Motor neuron (in vitro differentiated cells): Measurements from ENCODE around the gene SFMBT2. TPM values are rescaled to one million over a fixed set of nuclear protein-coding genes. Genes with fewer than 3 reads are reported as not detected.

Experiments
- ATAC-seq, 8 experiments: fragments of 200-7000 bp; cut with Tn5 transposase; replicated peaks in 6 of 8; 2 replicates each; pipeline ENCODE4 v1.8.0; 2021; ENCODE audit warnings: mild to moderate bottlenecking in 8 of 8, moderate library complexity in 8 of 8
- H3K27ac ChIP-seq, 2 donors: fragments of 250-450 bp; sonication (Bioruptor Pico); 2 replicates each; pipeline ENCODE4 v1.9.0; 2021; ENCODE audit warnings: antibody characterized with exemption in 2 of 2, mild to moderate bottlenecking in 2 of 2, moderate library complexity in 1 of 2
- H3K4me1 ChIP-seq, 2 donors: fragments of 250-450 bp; sonication (Bioruptor Pico); replicated peaks in 1 of 2; 2 replicates each; pipeline ENCODE4 v1.6.1; 2021; ENCODE audit warnings: antibody characterized with exemption in 2 of 2, mild to moderate bottlenecking in 2 of 2, moderate library complexity in 1 of 2
- H3K4me3 ChIP-seq, 5 donors: fragments of 250-450 bp; sonication (Bioruptor Pico); 2 replicates each; pipeline ENCODE4 v1.9.0; 2021; ENCODE audit warnings: antibody characterized with exemption in 5 of 5, mild to moderate bottlenecking in 5 of 5, moderate library complexity in 4 of 5
- WGBS, 10 experiments: fragments of 450-650 bp; shearing (Covaris generic); methylation state at CpG; one replicate each; pipeline ENCODE4 v1.0.0; 2022; 5-methylcytosine and 5-hydroxymethylcytosine counted together
- in situ Hi-C, 9 experiments: fragments of 400-800 bp; cut with MboI; loops; one replicate each; pipeline ENCODE4 v1.15.0; 2021; ENCODE audit warnings: low sequenced_read_pairs in 9 of 9, low pct_unique_long_range_greater_than_20kb in 2 of 9; ENCODE audit not compliant: unreplicated experiment in 9 of 9
- total RNA-seq, 8 experiments: library from RNA; unstranded; fragments of 300-600 nt; gene quantifications; 2 replicates each; pipeline versions ENCODE4 v1.2.3 to v1.2.4, GENCODE V29; 2022

The SFMBT2 gene
- total RNA-seq, 8 experiments from 2014 or later = 0.15 to 16.5 (median 11.9) TPM

- ATAC-seq = peak in 4 of 8 experiments; percentile 14 to 35 (median 30)
- H3K27ac ChIP-seq = no peak overlapping the region
- no peak overlapping the region for H3K4me3 ChIP-seq
- peaks cover 51 to 68% of the 10 kb centered on the region in 2 donors for H3K4me1 ChIP-seq
- in situ Hi-C loops = no loop called here
- whole genome bisulfite sequencing, 10 experiments = 21 to 94% (median 76%) methylated on average over 1 to 3 of the region's 3 CpGs; no CpG with 5 or more reads in 2 of the 10 experiments
These were observed 25.8 kb upstream of the SFMBT2 start for GRCh38 chr10:7436490-7437100.

- Histone ChIP-seq H3K4me1 (peaks cover 42 to 61% of the 10 kb centered on the region in 2 donors), H3K4me3 (no peak overlapping the region), H3K27ac (no peak overlapping the region)
- in situ Hi-C loops = no loop called here
- ATAC-seq = no peak
- WGBS, 10 experiments = 0 to 100% (median 80%) methylated on average over 1 to 2 of the region's 2 CpGs; no CpG with 5 or more reads in 3 of the 10 experiments
These were observed 24.8 kb upstream of the SFMBT2 start for GRCh38 chr10:7435674-7436073.

- 47 to 100% (median 99%) methylated on average over 1 to 5 of the region's 5 CpGs; no CpG with 5 or more reads in 4 of the 10 experiments for WGBS, 10 experiments
- in situ Hi-C loops = no loop called here
- no peak for ATAC-seq
- peaks cover 41 to 56% of the 10 kb centered on the region in 2 donors for H3K4me1 ChIP-seq
- no peak overlapping the region for H3K4me3 ChIP-seq
- H3K27ac ChIP-seq = peak overlapping the region in 1 of 2 donors; percentile 43
These were observed 23.5 kb upstream of the SFMBT2 start for GRCh38 chr10:7434378-7434777.

- ATAC-seq = peak in 1 of 8 experiments; percentile 4
- 32 to 86% (median 60%) methylated on average over 3 to 8 of the region's 8 CpGs for WGBS, 10 experiments
- no peak overlapping the region for H3K4me3 ChIP-seq
- peaks cover 36 to 51% of the 10 kb centered on the region in 2 donors for H3K4me1 ChIP-seq
- H3K27ac ChIP-seq = peak overlapping the region; percentile 14 to 43
- in situ Hi-C loops = no loop called here
These were observed 23.0 kb upstream of the SFMBT2 start for GRCh38 chr10:7433861-7434260.

- Histone ChIP-seq H3K4me3 (peak overlapping the region in 2 of 5 donors; percentile 3 to 4), H3K4me1 (peaks cover 29 to 46% of the 10 kb centered on the region in 2 donors), H3K27ac (peak overlapping the region; percentile 14 to 43)
- ATAC-seq = peak; percentile 42 to 97 (median 82)
- in situ Hi-C loops = no loop called here
- WGBS, 10 experiments = 8 to 60% (median 19%) methylated on average over 3 to 19 of the region's 19 CpGs
These were observed 22.3 kb upstream of the SFMBT2 start for GRCh38 chr10:7432884-7433726.

DNA sequence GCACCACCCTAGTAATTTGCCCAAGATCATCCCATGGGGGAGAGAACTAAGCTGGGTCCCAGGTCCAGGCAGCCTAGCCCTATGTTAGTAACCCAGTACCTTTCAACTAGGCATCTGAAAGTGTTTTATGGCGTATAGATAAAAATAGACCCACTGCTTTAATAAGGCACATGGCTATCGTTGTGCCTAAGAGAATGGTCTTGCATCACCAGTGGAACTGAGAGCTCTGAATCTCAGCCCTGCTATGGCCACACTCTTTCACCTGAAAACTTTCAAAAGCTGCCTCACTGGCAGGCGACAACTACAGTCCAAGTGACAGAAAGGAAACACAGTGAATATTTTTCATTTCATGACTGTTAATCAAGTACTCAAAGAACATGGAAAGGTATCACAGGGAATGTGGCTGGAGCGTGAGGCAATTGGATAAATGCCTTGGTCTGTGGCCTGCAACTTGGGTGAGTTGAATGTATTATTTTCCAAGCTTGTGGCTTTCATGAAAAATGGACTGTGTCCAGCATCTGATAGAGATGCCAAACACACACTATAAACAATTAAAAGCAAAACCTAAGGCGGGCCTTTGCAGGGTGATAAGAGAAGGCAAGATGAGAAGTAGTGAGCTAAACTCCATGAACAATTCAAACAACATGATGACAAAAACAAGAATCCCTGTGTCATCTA lies 18.0 kb upstream of the SFMBT2 start:
- WGBS, 10 experiments = 0 to 100% (median 71%) methylated on average over 1 to 4 of the region's 5 CpGs; no CpG with 5 or more reads in 1 of the 10 experiments
- no peak for ATAC-seq
- Histone ChIP-seq H3K27ac (no peak overlapping the region), H3K4me3 (no peak overlapping the region), H3K4me1 (peaks cover 10 to 20% of the 10 kb centered on the region in 2 donors)
- in situ Hi-C loops = no loop called here

GRCh38 chr10:7426349-7426748 lies 15.5 kb upstream of the SFMBT2 start:
- peaks cover 0 to 3% of the 10 kb centered on the region in 2 donors for H3K4me1 ChIP-seq
- WGBS, 10 experiments = 49 to 100% (median 80%) methylated on average over 1 to 4 of the region's 4 CpGs; no CpG with 5 or more reads in 1 of the 10 experiments

DNA sequence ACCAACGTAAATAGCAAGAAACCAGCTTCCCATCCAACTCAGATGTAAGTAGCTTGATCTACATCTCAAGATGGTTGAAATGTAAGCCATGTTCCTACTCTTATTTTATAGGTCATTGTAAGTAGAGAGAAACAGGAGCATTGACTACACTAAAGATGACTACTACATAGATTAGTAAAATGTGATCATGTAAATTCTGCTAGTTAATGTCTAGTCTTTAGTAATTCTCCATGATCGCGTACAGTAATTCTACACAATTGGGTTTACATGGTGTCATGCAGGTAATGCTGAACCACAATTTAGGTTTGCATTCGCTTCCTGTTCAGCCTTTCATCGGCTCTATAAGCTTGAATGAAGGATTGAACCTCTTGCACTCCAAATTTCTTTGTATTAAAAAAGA lies 14.9 kb upstream of the SFMBT2 start:
- Histone ChIP-seq H3K4me1 (peaks cover 0 to 3% of the 10 kb centered on the region in 2 donors), H3K4me3 (no peak overlapping the region), H3K27ac (no peak overlapping the region)
- no peak for ATAC-seq
- in situ Hi-C loops = no loop called here
- WGBS, 10 experiments = 55 to 100% (median 95%) methylated on average over 3 to 5 of the region's 5 CpGs; no CpG with 5 or more reads in 1 of the 10 experiments

More at GRCh38 chr10:7426349-7426748, 15.5 kb upstream of the SFMBT2 start:
- Histone ChIP-seq H3K27ac (no peak overlapping the region), H3K4me3 (no peak overlapping the region)
- no peak for ATAC-seq
- in situ Hi-C loops = no loop called here

- peaks cover 0 to 3% of the 10 kb centered on the region in 2 donors for H3K4me1 ChIP-seq
- ATAC-seq = peak in 1 of 8 experiments; percentile 95
- WGBS, 10 experiments = 0 to 100% (median 84%) methylated on average over 1 to 3 of the region's 3 CpGs
- in situ Hi-C loops = loop anchor here in 8 of 9 experiments (25.0 kb wide), 8 partner anchors 163 to 1013 kb away; no protein-coding TSS in a partner anchor
- no peak overlapping the region for H3K4me3 ChIP-seq
- H3K27ac ChIP-seq = no peak overlapping the region
These were observed 14.1 kb upstream of the SFMBT2 start for GRCh38 chr10:7424919-7425318.

DNA sequence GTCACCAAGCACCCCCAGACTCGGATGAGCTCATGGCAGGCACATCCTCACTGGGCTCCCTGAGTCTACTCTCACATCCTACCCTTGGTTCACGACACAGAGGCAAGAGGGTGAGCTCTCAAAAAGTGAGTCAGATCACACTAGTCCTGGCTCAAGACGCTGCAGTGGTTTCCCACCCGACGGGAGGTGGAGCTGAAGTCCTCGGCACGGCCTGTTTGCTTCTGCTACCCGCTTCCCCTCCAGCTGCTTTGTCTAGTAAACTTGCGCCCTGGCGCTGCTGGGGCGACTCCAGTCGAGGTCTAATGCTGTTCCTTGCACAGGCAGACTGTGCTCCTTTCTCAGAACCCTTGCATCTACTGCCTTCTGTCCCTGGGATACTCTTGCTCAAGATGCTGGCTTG lies 13.5 kb upstream of the SFMBT2 start:
- H3K4me1 ChIP-seq = peaks cover 0 to 3% of the 10 kb centered on the region in 2 donors
- in situ Hi-C loops = loop anchor here in 8 of 9 experiments (25.0 kb wide), 8 partner anchors 162 to 1012 kb away; no protein-coding TSS in a partner anchor
- ATAC-seq = peak in 1 of 8 experiments; percentile 46
- 0 to 95% (median 74%) methylated on average over 1 to 12 of the region's 12 CpGs; no CpG with 5 or more reads in 2 of the 10 experiments for WGBS, 10 experiments
- no peak overlapping the region for H3K4me3 ChIP-seq
- H3K27ac ChIP-seq = no peak overlapping the region

- Histone ChIP-seq H3K4me1 (no peaks in the 10 kb centered on the region), H3K4me3 (no peak overlapping the region), H3K27ac (no peak overlapping the region)
- in situ Hi-C loops = loop anchor here in 8 of 9 experiments (25.0 kb wide), 8 partner anchors 161 to 1011 kb away; no protein-coding TSS in a partner anchor
- WGBS, 10 experiments = 0 to 54% (median 39%) methylated on average over 3 to 6 of the region's 6 CpGs; no CpG with 5 or more reads in 1 of the 10 experiments
- ATAC-seq = no peak
These were observed 12.7 kb upstream of the SFMBT2 start for GRCh38 chr10:7423521-7423920.

DNA sequence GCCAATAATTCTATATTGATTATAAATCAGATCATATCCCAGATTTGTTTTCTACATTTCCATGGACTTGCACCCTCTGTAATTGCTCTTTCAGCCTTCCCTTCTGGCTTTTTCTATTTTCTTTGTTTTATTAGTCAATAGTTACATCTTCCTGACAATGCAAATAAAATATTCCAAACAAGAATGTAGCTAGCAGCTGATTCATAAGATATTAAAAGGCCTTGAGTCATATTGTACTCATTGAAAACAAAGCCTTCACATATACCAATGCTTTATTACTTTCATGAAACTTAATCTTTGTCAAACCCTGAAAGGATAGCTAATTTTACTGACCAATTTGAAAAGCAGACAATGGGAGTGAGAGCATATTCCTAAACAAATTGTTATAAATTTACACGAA lies 10.7 kb upstream of the SFMBT2 start:
- ATAC-seq = peak in 1 of 8 experiments; percentile 59
- in situ Hi-C loops = loop anchor here in 8 of 9 experiments (25.0 kb wide), 8 partner anchors 159 to 1009 kb away; no protein-coding TSS in a partner anchor
- Histone ChIP-seq H3K4me1 (no peaks in the 10 kb centered on the region), H3K4me3 (no peak overlapping the region), H3K27ac (no peak overlapping the region)
- WGBS, 10 experiments = 0 to 83% (median 33%) methylated on average over 1 of the region's 1 CpG; no CpG with 5 or more reads in 5 of the 10 experiments
